ENCODE results near the gene CFAP58.
A peak's percentile ranks its signal among the peaks of the same experiment; 100 is the strongest.

Gene CFAP58

GRCh38 chr10:104336821-104337467 lies 16.7 kb upstream of the CFAP58 start:
- DNase-seq (ENCODE audit: low read depth), result no peak

- DNase-seq (ENCODE audit: low read depth), result no peak
These were observed 16.1 kb upstream of the CFAP58 start for GRCh38 chr10:104337521-104337984.

- peak; percentile 59 for DNase-seq (ENCODE audit: low read depth)
These were observed 15.5 kb upstream of the CFAP58 start, which contains the start of gene ITPRIP for GRCh38 chr10:104337985-104338735. Gene ITPRIP, minus strand, starts transcription at chr10:104338465. Its CDS starts 22,414 bp downstream, at chr10:104316051.

- no peak for DNase-seq (ENCODE audit: low read depth)
These were observed 14.0 kb upstream of the CFAP58 start for GRCh38 chr10:104339469-104340110.

DNA sequence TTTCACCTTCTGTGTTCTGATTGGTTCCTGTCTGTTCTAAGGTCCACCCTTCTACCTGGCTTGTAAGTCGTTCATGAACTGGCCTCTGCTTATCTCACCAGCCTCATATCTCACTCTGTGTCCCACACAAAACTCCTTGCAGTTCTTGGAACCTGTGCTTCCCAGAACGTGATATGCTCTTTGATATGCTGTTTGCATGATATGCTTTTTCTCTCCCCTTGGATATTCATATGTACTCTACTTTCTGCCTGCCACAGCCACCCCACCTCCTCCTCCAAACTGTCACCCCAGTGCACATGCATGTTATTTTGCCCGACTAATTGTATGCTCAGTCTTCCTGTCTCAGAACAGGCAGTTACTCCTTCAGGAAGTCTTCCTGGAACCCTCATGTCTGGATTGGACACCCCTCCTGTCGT lies 13.5 kb upstream of the CFAP58 start:
- no peak for DNase-seq (ENCODE audit: low read depth)

GRCh38 chr10:104340641-104341040 lies 13.0 kb upstream of the CFAP58 start:
- DNase-seq (ENCODE audit: low read depth), result no peak

DNA sequence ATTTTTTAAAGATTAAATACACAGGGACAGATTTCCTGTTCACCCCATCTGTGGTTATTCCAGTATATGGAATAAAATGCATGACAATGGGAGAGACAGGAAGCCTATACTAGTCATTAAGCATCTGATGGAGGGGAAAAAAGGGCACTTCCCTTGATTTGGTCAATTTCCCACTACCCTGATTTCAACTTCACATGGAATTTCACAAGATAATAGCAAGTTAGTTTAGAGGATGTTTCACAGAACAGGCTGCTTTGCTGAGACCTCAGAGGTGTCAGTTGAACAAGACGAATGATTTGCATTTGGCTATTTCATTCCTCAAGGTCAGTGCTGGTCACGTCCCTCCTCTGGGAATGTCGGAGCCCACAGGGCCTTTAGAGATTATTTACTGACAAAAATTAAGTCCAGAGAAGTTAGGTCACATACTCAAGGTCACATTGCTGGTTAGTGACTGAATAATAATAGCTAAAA lies 10.7 kb upstream of the CFAP58 start:
- DNase-seq (ENCODE audit: low read depth), result no peak

- no peak for DNase-seq (ENCODE audit: low read depth)
These were observed 9.4 kb upstream of the CFAP58 start for GRCh38 chr10:104344219-104344618.

DNA sequence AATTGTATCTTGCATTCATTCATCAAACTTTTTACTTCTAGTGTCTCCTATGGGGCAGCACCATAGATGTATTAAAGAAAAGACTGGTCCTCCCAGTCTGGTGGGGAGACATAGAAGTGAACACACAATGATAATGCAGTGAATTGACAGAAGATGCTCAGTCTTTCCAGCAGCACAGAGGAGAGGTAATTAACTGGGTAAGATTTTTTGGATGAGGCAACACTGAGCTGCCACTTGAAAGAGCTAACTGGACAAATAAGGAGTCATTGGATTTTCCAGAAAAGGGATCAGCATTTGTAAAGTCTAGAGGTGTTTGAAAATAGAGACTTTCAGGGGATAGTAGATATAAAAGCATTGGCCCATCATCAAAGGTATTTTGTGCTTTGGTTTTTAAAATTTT lies 8.1 kb upstream of the CFAP58 start:
- DNase-seq (ENCODE audit: low read depth), result no peak

GRCh38 chr10:104345941-104346340 lies 7.7 kb upstream of the CFAP58 start:
- no peak for DNase-seq (ENCODE audit: low read depth)

- no peak for DNase-seq (ENCODE audit: low read depth)
These were observed 6.2 kb upstream of the CFAP58 start for GRCh38 chr10:104347295-104348045.

DNA sequence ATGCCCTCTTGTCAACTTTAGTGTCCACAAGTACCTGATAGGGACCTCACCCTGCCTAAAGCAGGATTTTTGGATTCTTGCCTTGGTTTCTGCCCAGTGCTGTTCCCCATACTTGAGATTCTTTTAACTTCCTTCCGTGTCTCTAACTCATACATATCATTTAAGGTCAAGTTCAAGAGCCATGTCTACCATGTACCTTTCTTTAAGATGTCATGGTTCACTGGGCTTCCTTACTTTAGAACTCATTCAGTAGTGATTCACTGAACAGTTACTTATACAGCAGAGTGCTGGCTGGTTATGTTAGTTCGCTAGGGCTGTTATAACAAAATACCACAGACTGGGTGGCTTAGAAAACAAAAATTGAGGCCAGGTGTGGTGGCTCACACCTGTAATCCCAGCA lies 5.0 kb upstream of the CFAP58 start:
- DNase-seq (ENCODE audit: low read depth), result no peak

GRCh38 chr10:104349623-104350126 lies 4.0 kb upstream of the CFAP58 start:
- no peak for DNase-seq (ENCODE audit: low read depth)

DNA sequence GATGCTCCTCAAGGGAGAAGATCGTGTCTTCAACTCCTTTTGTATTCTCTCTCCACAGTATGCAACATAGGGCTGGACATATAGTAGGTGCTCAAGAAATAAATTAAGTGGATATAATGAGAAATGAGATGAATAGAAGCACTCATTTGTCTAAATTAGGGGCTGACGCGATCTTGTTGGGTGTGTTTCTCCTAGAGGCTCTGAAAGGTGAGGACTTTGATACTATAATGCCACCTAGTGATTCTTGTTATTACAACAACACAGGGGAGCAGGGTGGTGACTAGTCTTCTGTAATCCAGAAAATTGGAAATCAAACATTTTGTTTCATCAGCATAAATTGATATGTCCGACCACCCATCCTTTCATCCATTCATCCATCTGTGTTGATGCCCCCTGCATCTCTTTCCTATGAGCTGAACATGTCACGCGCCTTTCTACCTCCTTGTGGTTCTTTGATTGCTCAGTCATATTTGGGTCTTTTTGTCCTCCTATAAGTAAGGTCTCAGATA lies 3.5 kb upstream of the CFAP58 start:
- no peak for DNase-seq (ENCODE audit: low read depth)

- DNase-seq (ENCODE audit: low read depth), result no peak
These were observed 2.5 kb upstream of the CFAP58 start for GRCh38 chr10:104351061-104351702.

DNA sequence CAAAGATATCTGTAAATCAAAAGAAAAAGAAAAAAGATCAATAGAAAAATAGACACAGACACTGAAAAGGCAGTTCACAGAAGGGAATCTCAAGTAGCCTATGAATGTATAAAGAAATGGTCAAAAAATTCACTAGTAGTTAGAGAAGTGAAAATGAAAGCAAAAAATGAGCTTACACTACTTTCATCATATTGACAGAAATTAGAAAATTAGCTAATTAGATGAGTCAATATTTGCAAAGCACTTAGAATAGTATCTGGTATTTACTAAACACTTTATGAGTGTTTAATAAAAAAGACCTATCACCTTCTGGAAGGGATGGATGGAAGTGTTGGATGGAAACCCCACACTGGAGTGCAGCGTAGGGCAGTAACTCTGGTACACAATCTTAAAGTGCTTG lies 1.7 kb upstream of the CFAP58 start:
- no peak for DNase-seq (ENCODE audit: low read depth)

DNA sequence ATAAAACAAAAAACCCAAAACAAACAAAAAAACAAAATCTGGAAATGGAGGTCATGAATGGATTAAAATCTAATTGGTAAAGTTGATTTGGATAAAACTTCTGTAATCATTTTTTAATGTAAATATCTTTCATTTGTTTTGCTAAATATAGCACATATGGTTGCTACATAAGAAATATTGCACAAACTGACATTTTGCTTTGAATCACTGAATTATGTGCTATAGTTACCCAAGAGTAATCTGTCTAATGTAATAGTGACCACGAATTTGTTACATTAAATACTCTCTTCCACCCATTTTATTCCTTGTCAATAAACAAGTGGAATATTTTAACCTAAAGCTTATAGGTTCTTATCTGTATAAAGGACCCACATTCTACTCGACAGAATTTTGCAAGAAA lies 6.2 kb downstream of the CFAP58 start:
- no peak for DNase-seq (ENCODE audit: low read depth)

- DNase-seq (ENCODE audit: low read depth), result no peak
These were observed 14.3 kb downstream of the CFAP58 start for GRCh38 chr10:104367904-104368303.

DNA sequence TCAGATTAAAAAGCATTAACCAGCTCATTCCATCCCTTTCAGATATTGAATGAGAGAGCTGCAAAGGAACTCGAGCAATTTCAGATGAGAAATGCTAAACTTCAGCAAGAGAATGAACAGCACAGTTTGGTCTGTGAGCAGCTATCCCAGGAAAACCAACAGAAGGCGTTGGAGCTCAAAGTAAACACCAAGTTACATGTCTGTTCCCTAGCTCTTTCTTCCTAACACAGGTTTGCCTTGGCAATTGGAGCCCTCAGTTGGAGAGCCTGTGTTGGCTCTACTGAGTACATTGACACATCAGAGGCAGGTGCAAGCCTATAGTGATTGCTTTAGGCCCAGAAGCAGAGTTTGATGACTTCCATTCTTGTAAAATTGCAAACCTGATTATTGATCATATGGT lies 14.7 kb downstream of the CFAP58 start:
- DNase-seq (ENCODE audit: low read depth), result no peak

DNA sequence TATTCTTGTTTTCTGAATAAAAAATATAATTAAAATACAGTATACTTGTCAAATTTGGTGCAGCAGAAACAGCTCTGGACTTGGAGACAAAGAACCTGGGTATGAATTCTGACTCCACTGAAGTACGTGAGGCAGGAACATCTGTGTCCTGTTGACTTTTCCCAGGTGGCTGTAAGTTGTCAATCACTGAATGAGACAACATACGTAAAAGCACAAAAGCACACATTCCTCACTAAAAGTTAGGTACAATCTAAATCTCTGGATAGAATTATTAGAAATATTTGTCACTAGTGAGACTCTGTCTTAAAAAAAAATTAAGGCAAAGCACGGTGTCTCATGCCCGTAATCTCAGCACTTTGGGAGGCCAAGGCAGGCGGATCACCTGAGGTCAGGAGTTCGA lies 18.1 kb downstream of the CFAP58 start:
- no peak for DNase-seq (ENCODE audit: low read depth)

DNA sequence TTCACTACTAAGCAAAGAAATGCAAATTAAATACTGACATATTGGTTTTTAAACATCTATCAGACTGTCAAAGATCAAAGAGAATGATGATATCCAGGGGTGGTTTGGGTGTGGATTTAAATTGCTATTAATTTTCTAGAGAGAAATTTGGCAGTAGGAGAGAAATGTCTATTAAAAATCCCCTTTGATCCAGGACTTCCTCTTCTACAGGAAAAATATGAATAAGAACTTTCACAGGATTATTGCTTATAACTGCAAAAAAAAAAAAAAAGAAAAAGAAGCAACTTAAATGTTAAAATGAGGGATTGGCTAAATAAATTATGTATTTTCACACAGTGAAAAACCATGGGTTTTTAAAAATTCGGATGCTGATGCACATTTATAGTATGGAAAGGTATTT lies 21.0 kb downstream of the CFAP58 start:
- DNase-seq (ENCODE audit: low read depth), result no peak
